ENCODE data around the gene SUSD6.

- TF ChIP-seq POLR2AphosphoS5 (IDR thresholded peaks at IDR 0.05) (no peak), CTCF (IDR thresholded peaks at IDR 0.05) (no peak), POLR2A (IDR thresholded peaks at IDR 0.05) (no peak)
Observed at GRCh38 chr14:69629225-69630127, 18.1 kb downstream of the SUSD6 start.

Measured in prostate gland (tissue), 2 donors.